Thyroid gland (tissue), 4 donors: ENCODE results near the gene ENTHD1.

Source experiments
- POLR2A ChIP-seq, 2 donors: fragments of 450-650 bp; IDR thresholded peaks; one replicate each; pipeline ENCODE4 v1.6.1; 2017; ENCODE audit warnings: antibody characterized with exemption in 2 of 2, mild to moderate bottlenecking in 2 of 2, moderate library complexity in 1 of 2
- TF ChIP-seq, protein P1 (sequence below), 6 experiments: fragments of 200-600 bp in 3 of 6; fragments of 450-650 bp in 3 of 6; sonication (generic) in 3 of 6; IDR thresholded peaks; one replicate each; pipeline ENCODE4 v1.5.1; 2016 to 2019; ENCODE audit warnings: antibody characterized with exemption in 6 of 6, mild to moderate bottlenecking in 2 of 6, inconsistent platforms in 1 of 6, moderate library complexity in 1 of 6

DNA sequence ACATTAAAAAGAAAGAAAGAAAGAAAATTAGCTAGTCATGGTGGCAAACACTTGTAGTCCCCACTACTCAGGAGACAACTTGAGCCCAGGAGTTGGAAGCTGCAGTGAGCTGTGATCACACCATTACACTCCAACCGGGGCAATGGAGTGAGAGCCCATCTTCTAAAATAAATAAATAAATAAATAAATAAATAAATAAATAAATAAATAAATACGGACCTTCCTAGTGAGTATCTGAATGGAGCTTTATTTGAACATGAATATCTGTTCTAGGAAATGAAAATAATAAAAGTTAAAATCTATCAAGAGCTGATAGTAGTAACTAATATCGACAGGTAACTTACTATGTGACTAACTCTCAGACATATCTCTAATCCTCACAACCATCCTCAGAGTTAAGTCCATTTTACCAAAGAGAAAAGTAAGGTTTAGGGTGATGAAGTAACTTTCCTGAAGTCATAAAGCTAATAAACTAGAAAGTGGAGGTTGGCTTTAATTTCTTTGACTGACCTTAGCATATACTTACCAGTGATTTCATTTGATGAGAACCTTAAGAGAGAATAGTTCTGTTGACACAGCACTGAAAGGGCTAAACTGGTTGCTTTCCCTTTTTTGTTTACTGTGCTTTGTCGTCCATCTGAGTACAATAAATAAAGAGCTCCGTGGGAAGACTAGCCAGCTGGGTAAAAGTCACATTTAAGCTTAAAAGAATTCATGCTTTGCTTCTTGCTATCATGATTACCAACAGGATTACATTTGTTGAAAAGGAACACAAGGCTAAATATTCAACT lies 22.4 kb downstream of the ENTHD1 start:
- TF ChIP-seq, protein P1, sequence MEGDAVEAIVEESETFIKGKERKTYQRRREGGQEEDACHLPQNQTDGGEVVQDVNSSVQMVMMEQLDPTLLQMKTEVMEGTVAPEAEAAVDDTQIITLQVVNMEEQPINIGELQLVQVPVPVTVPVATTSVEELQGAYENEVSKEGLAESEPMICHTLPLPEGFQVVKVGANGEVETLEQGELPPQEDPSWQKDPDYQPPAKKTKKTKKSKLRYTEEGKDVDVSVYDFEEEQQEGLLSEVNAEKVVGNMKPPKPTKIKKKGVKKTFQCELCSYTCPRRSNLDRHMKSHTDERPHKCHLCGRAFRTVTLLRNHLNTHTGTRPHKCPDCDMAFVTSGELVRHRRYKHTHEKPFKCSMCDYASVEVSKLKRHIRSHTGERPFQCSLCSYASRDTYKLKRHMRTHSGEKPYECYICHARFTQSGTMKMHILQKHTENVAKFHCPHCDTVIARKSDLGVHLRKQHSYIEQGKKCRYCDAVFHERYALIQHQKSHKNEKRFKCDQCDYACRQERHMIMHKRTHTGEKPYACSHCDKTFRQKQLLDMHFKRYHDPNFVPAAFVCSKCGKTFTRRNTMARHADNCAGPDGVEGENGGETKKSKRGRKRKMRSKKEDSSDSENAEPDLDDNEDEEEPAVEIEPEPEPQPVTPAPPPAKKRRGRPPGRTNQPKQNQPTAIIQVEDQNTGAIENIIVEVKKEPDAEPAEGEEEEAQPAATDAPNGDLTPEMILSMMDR (IDR thresholded peaks at IDR 0.05) = no peak
- no peak for TF ChIP-seq POLR2A (IDR thresholded peaks at IDR 0.05)
